ENCODE results near the gene INTS4.
"Not testable (repeated sequence)": the region's sequence is repeated elsewhere in the genome, so short reads cannot be mapped to it uniquely, and the experiment has no call there.

INTS4 gene

GRCh38 chr11:77942465-77942864, 52.0 kb downstream of the INTS4 start:
- not testable (repeated sequence) for DNase-seq

GRCh38 chr11:77933596-77933995, 60.9 kb downstream of the INTS4 start:
- not testable (repeated sequence) for DNase-seq

GRCh38 chr11:77930334-77931208, 63.9 kb downstream of the INTS4 start:
- DNase-seq: not testable (repeated sequence)

GRCh38 chr11:77917713-77918112, 76.8 kb downstream of the INTS4 start:
- DNase-seq: not testable (repeated sequence)

GRCh38 chr11:77914307-77914791, 80.1 kb downstream of the INTS4 start:
- DNase-seq: peak; percentile 89

GRCh38 chr11:77913608-77914306, 80.7 kb downstream of the INTS4 start:
- DNase-seq: peak; percentile 31

- not testable (repeated sequence) for DNase-seq
Measured at GRCh38 chr11:77910828-77911227, 83.6 kb downstream of the INTS4 start.

- DNase-seq: no peak
Measured at GRCh38 chr11:77909277-77909676, 85.2 kb downstream of the INTS4 start.

- DNase-seq: no peak
Measured at GRCh38 chr11:77908835-77909234, 85.6 kb downstream of the INTS4 start.

- not testable (repeated sequence) for DNase-seq
Measured at GRCh38 chr11:77894949-77895348, 99.5 kb downstream of the INTS4 start.

- DNase-seq: not testable (repeated sequence)
Measured at GRCh38 chr11:77891703-77892102, 102.8 kb downstream of the INTS4 start.

- not testable (repeated sequence) for DNase-seq
Measured at GRCh38 chr11:77891256-77891655, 103.2 kb downstream of the INTS4 start.

GRCh38 chr11:77890619-77891056, 103.8 kb downstream of the INTS4 start:
- peak; percentile 32 for DNase-seq

- DNase-seq: not testable (repeated sequence)
Measured at GRCh38 chr11:77890100-77890614, 104.3 kb downstream of the INTS4 start.

GRCh38 chr11:77889045-77889444, 105.4 kb downstream of the INTS4 start:
- not testable (repeated sequence) for DNase-seq

GRCh38 chr11:77886401-77886800, 108.1 kb downstream of the INTS4 start:
- no peak for DNase-seq

- DNase-seq: no peak
Measured at GRCh38 chr11:77884829-77885190, 109.7 kb downstream of the INTS4 start.

- no peak for DNase-seq
Measured at GRCh38 chr11:77884186-77884828, 110.2 kb downstream of the INTS4 start.

GRCh38 chr11:77883775-77884174, 110.7 kb downstream of the INTS4 start:
- DNase-seq: no peak

- no peak for DNase-seq
Measured at GRCh38 chr11:77882396-77882795, 112.1 kb downstream of the INTS4 start.

GRCh38 chr11:77879218-77879617, 115.2 kb downstream of the INTS4 start:
- DNase-seq: no peak

- not testable (repeated sequence) for DNase-seq
Measured at GRCh38 chr11:77878247-77878646, 116.2 kb downstream of the INTS4 start.

GRCh38 chr11:77876045-77876444, 118.4 kb downstream of the INTS4 start:
- no peak for DNase-seq

All from NCI-H2029 (cell line).